ENCODE measurements around the gene PLA2R1.

Gene PLA2R1

GRCh38 chr2:160033732-160034392 is 28.6 kb downstream of the PLA2R1 start (continued):
- TF ChIP-seq, protein P1, sequence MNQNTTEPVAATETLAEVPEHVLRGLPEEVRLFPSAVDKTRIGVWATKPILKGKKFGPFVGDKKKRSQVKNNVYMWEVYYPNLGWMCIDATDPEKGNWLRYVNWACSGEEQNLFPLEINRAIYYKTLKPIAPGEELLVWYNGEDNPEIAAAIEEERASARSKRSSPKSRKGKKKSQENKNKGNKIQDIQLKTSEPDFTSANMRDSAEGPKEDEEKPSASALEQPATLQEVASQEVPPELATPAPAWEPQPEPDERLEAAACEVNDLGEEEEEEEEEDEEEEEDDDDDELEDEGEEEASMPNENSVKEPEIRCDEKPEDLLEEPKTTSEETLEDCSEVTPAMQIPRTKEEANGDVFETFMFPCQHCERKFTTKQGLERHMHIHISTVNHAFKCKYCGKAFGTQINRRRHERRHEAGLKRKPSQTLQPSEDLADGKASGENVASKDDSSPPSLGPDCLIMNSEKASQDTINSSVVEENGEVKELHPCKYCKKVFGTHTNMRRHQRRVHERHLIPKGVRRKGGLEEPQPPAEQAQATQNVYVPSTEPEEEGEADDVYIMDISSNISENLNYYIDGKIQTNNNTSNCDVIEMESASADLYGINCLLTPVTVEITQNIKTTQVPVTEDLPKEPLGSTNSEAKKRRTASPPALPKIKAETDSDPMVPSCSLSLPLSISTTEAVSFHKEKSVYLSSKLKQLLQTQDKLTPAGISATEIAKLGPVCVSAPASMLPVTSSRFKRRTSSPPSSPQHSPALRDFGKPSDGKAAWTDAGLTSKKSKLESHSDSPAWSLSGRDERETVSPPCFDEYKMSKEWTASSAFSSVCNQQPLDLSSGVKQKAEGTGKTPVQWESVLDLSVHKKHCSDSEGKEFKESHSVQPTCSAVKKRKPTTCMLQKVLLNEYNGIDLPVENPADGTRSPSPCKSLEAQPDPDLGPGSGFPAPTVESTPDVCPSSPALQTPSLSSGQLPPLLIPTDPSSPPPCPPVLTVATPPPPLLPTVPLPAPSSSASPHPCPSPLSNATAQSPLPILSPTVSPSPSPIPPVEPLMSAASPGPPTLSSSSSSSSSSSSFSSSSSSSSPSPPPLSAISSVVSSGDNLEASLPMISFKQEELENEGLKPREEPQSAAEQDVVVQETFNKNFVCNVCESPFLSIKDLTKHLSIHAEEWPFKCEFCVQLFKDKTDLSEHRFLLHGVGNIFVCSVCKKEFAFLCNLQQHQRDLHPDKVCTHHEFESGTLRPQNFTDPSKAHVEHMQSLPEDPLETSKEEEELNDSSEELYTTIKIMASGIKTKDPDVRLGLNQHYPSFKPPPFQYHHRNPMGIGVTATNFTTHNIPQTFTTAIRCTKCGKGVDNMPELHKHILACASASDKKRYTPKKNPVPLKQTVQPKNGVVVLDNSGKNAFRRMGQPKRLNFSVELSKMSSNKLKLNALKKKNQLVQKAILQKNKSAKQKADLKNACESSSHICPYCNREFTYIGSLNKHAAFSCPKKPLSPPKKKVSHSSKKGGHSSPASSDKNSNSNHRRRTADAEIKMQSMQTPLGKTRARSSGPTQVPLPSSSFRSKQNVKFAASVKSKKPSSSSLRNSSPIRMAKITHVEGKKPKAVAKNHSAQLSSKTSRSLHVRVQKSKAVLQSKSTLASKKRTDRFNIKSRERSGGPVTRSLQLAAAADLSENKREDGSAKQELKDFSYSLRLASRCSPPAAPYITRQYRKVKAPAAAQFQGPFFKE (tag by site-specific recombination; IDR thresholded peaks at IDR 0.05; ENCODE audit: borderline replicate concordance): no peak
- TF ChIP-seq ZFP41 (tag by site-specific recombination; IDR thresholded peaks at IDR 0.05; ENCODE audit: borderline replicate concordance): no peak
- no peak for TF ChIP-seq ZNF140 (tag by site-specific recombination; IDR thresholded peaks at IDR 0.05)
- TF ChIP-seq KLF8 (tag by site-specific recombination; IDR thresholded peaks at IDR 0.05): no peak
- no peak for TF ChIP-seq ZNF843 (tag by site-specific recombination; IDR thresholded peaks at IDR 0.05)
- no peak for TF ChIP-seq ZNF19 (tag by site-specific recombination; IDR thresholded peaks at IDR 0.05; ENCODE audit: low read depth)
- TF ChIP-seq, protein P2, sequence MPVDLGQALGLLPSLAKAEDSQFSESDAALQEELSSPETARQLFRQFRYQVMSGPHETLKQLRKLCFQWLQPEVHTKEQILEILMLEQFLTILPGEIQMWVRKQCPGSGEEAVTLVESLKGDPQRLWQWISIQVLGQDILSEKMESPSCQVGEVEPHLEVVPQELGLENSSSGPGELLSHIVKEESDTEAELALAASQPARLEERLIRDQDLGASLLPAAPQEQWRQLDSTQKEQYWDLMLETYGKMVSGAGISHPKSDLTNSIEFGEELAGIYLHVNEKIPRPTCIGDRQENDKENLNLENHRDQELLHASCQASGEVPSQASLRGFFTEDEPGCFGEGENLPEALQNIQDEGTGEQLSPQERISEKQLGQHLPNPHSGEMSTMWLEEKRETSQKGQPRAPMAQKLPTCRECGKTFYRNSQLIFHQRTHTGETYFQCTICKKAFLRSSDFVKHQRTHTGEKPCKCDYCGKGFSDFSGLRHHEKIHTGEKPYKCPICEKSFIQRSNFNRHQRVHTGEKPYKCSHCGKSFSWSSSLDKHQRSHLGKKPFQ (tag by site-specific recombination; IDR thresholded peaks at IDR 0.05): no peak
- no peak for TF ChIP-seq ZNF571 (tag by site-specific recombination; IDR thresholded peaks at IDR 0.05)
- TF ChIP-seq WT1 (tag by site-specific recombination; IDR thresholded peaks at IDR 0.05): peak; percentile 55
- TF ChIP-seq ZNF664 (tag by site-specific recombination; IDR thresholded peaks at IDR 0.05): 0 out of 2 replicates have a peak, but pooled peaks have one; percentile 40
- TF ChIP-seq, protein P3, sequence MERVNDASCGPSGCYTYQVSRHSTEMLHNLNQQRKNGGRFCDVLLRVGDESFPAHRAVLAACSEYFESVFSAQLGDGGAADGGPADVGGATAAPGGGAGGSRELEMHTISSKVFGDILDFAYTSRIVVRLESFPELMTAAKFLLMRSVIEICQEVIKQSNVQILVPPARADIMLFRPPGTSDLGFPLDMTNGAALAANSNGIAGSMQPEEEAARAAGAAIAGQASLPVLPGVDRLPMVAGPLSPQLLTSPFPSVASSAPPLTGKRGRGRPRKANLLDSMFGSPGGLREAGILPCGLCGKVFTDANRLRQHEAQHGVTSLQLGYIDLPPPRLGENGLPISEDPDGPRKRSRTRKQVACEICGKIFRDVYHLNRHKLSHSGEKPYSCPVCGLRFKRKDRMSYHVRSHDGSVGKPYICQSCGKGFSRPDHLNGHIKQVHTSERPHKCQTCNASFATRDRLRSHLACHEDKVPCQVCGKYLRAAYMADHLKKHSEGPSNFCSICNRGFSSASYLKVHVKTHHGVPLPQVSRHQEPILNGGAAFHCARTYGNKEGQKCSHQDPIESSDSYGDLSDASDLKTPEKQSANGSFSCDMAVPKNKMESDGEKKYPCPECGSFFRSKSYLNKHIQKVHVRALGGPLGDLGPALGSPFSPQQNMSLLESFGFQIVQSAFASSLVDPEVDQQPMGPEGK (tag by site-specific recombination; IDR thresholded peaks at IDR 0.05): no peak
- TF ChIP-seq, protein P4, sequence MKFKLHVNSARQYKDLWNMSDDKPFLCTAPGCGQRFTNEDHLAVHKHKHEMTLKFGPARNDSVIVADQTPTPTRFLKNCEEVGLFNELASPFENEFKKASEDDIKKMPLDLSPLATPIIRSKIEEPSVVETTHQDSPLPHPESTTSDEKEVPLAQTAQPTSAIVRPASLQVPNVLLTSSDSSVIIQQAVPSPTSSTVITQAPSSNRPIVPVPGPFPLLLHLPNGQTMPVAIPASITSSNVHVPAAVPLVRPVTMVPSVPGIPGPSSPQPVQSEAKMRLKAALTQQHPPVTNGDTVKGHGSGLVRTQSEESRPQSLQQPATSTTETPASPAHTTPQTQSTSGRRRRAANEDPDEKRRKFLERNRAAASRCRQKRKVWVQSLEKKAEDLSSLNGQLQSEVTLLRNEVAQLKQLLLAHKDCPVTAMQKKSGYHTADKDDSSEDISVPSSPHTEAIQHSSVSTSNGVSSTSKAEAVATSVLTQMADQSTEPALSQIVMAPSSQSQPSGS (tag by site-specific recombination; IDR thresholded peaks at IDR 0.05; ENCODE audit: low read depth): no peak
- TF ChIP-seq ZFP69B (tag by site-specific recombination; IDR thresholded peaks at IDR 0.05): no peak
- TF ChIP-seq ZNF561 (tag by site-specific recombination; IDR thresholded peaks at IDR 0.05; ENCODE audit: borderline replicate concordance): no peak
- TF ChIP-seq ZNF473 (tag by site-specific recombination; IDR thresholded peaks at IDR 0.05): no peak
- no peak for TF ChIP-seq ZNF544 (tag by site-specific recombination; IDR thresholded peaks at IDR 0.05)
- TF ChIP-seq ZNF654 (tag by site-specific recombination; IDR thresholded peaks at IDR 0.05; ENCODE audit: low read depth): no peak
